ENCODE results near the gene DDHD1. TPM values are rescaled to one million over a fixed set of nuclear protein-coding genes. Genes with fewer than 3 reads are reported as not detected.

DDHD1 gene
- total and polyA plus RNA-seq, 5 donors: 3.8 to 10.8 (median 9.5) TPM

DNA sequence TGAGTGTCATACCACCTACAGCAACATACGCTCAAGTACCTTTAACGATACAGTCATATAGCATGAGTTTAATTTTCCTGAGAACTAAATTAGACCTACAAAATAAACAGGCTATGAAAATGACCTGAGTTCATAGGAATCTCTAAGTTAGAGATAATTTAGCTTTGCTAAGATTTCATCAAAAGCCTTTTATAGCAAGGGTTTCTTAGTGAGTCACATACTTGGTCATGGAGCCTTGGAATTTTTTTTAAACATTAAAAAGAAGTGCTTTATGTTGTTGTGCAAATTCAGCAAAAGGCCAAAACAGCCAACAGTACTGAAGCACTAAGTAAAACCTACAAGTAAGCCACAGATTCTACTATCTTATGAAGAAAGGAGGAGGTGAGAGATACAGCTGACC is 108.6 kb downstream of the DDHD1 start:
- 89% methylated on average over 2 of the region's 2 CpGs for WGBS
- H3K27ac ChIP-seq (ENCODE audit: low read length): no peak overlapping the region
- DNase-seq: no peak
- intact Hi-C loops (cut with DNase I): loop anchor here in 1 of 4 donors (10.0 kb wide), 1 partner anchor 80 kb away; no protein-coding TSS in a partner anchor
- ATAC-seq: no peak
- H3K4me3 ChIP-seq (ENCODE audit: low read length): no peak overlapping the region
- H3K9me3 ChIP-seq (ENCODE audit: control insufficient read depth, low read length): no peaks in the 10 kb centered on the region
- H3K4me1 ChIP-seq (ENCODE audit: control insufficient read depth, insufficient read depth, low read length): no peaks in the 10 kb centered on the region
- no peaks in the 10 kb centered on the region for H3K27me3 ChIP-seq (ENCODE audit: control insufficient read depth, insufficient read depth)

DNA sequence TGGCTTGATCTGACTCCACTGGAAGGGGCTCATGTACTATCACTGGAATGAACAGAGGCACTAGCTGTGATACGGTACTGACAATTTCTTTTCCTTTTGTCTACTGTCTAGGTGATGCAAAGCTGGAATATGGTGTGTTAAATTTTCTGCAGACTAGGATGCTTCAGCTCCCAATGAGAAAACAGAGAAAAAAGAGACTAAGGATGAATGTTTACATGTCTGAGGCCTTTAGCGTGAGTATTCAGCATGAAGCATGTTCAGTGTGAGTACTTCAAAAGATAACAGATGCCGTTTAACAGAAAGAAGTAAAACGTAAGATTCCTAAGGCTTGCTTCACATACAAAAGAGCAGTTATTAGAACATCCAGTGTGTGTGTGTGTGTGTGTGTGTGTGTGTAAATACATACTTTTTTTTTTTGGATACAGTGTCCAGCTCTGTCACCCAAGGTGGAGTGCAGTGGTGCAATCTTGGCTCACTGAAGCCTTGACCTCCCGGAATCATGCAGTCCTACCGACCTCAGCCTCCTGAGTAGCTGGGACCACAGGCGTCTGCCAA is 110.0 kb downstream of the DDHD1 start:
- Histone ChIP-seq H3K27ac (ENCODE audit: low read length) (peak overlapping the region; percentile 61), H3K4me3 (ENCODE audit: low read length) (no peak overlapping the region), H3K4me1 (ENCODE audit: control insufficient read depth, insufficient read depth, low read length) (no peaks in the 10 kb centered on the region), H3K27me3 (ENCODE audit: control insufficient read depth, insufficient read depth) (no peaks in the 10 kb centered on the region), H3K9me3 (ENCODE audit: control insufficient read depth, low read length) (no peaks in the 10 kb centered on the region)
- ATAC-seq: peak; percentile 64 to 70
- peak; percentile 19 to 46 (median 36) for DNase-seq
- 34% methylated on average over 7 of the region's 7 CpGs for WGBS
- intact Hi-C loops (cut with DNase I): loop anchor here in 1 of 4 donors (10.0 kb wide), 1 partner anchor 78 kb away; no protein-coding TSS in a partner anchor

DNA sequence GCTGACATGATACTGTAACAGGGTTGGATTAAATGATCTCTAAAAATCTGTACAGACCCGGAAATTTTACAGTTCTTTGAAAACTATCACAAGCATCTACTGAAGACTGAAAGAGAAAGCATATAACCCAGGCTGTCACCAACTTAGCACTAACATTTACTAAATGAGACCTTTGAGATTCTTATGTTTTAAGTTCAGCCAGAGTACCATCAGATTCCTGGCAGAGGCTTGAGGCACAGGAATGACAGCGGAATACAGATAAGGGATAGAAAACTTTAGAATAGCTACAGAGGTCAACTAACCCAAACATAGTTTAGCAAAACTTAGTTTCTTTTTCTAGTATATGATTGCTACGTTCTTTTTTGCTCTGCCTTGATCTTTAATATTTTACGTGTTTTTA is 110.6 kb downstream of the DDHD1 start:
- DNase-seq (peak in 1 of 3 donors; percentile 17), ATAC-seq (peak; percentile 87 to 88)
- peak overlapping the region; percentile 21 for H3K4me3 ChIP-seq (ENCODE audit: low read length)
- intact Hi-C loops (cut with DNase I): loop anchor here in 1 of 4 donors (10.0 kb wide), 1 partner anchor 78 kb away; no protein-coding TSS in a partner anchor
- no peak overlapping the region for H3K27ac ChIP-seq (ENCODE audit: low read length)
- H3K4me1 ChIP-seq (ENCODE audit: control insufficient read depth, insufficient read depth, low read length): no peaks in the 10 kb centered on the region
- H3K27me3 ChIP-seq (ENCODE audit: control insufficient read depth, insufficient read depth): no peaks in the 10 kb centered on the region
- 10% methylated on average over 4 of the region's 4 CpGs for WGBS
- H3K9me3 ChIP-seq (ENCODE audit: control insufficient read depth, low read length): no peaks in the 10 kb centered on the region

DNA sequence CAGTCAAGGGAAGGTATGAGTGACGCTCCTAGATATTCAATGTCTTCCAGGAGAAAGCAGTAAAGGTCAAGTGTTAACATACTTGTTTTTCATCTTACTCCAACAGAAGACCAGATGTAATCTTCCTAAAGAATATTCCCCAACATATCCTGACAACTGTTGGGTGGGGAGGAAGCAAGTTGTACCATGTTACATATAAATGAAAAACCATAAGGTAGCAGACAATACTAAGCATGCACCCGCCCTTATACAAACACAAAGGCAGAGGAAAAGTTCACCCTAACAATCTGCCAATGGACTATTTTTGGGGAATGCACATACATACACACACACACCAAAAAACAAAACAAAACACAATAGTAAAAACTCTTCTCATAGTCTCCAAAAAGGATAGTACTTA is 112.1 kb downstream of the DDHD1 start:
- DNase-seq (no peak), ATAC-seq (no peak)
- Histone ChIP-seq H3K27ac (ENCODE audit: low read length) (no peak overlapping the region), H3K27me3 (ENCODE audit: control insufficient read depth, insufficient read depth) (no peaks in the 10 kb centered on the region), H3K4me1 (ENCODE audit: control insufficient read depth, insufficient read depth, low read length) (no peaks in the 10 kb centered on the region), H3K4me3 (ENCODE audit: low read length) (no peak overlapping the region), H3K9me3 (ENCODE audit: control insufficient read depth, low read length) (no peaks in the 10 kb centered on the region)
- 76% methylated on average over 2 of the region's 2 CpGs for WGBS
- intact Hi-C loops (cut with DNase I): loop anchor here in 1 of 4 donors (10.0 kb wide), 1 partner anchor 76 kb away; no protein-coding TSS in a partner anchor

DNA sequence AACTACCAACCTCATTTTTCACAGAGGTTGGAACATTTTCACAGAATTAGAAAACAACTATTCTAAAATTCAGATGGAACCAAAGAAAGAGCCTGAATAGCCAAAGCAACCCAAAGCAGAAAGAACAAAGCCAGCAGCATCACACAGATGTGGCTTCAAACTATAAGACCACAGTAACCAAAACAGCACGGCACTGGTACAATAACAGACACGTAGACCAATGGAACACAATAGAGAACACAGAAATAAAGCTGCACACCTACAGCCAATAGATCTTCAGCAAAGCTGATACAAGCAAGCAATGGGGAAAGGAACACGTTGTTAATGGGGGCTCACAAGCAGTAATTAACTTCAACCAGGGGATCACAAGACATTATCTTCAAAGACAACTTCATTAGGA is 114.5 kb downstream of the DDHD1 start:
- Histone ChIP-seq H3K4me3 (ENCODE audit: low read length) (no peak overlapping the region), H3K27ac (ENCODE audit: low read length) (no peak overlapping the region), H3K4me1 (ENCODE audit: control insufficient read depth, insufficient read depth, low read length) (no peaks in the 10 kb centered on the region), H3K9me3 (ENCODE audit: control insufficient read depth, low read length) (no peaks in the 10 kb centered on the region), H3K27me3 (ENCODE audit: control insufficient read depth, insufficient read depth) (no peaks in the 10 kb centered on the region)
- WGBS: over 99% methylated on average over 3 of the region's 3 CpGs
- no peak for DNase-seq
- ATAC-seq: no peak
- intact Hi-C loops (cut with DNase I): no loop called here

DNA sequence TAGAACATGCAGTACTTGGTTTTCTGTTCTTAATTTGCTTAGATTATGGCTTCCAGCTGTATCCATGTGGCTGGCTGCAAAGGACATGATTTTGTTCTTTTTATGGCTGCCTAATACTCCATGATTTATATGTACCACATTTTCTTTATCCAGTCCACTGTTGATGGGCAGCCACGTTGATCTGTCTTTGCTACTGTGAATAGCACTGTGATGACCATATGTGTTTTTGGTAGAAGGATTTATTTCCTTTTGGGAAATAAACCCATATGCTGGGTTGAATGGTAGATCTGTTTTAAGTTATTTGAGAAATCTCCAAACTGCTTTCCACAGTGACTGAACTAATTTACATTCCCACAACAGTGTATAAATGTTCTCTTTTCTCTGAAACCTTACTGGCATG is 116.1 kb downstream of the DDHD1 start:
- H3K27ac ChIP-seq (ENCODE audit: low read length): no peak overlapping the region
- no peaks in the 10 kb centered on the region for H3K9me3 ChIP-seq (ENCODE audit: control insufficient read depth, low read length)
- intact Hi-C loops (cut with DNase I): no loop called here
- no peaks in the 10 kb centered on the region for H3K27me3 ChIP-seq (ENCODE audit: control insufficient read depth, insufficient read depth)
- WGBS: 93% methylated on average over 1 of the region's 1 CpG
- no peaks in the 10 kb centered on the region for H3K4me1 ChIP-seq (ENCODE audit: control insufficient read depth, insufficient read depth, low read length)
- no peak overlapping the region for H3K4me3 ChIP-seq (ENCODE audit: low read length)
- DNase-seq: no peak
- no peak for ATAC-seq

DNA sequence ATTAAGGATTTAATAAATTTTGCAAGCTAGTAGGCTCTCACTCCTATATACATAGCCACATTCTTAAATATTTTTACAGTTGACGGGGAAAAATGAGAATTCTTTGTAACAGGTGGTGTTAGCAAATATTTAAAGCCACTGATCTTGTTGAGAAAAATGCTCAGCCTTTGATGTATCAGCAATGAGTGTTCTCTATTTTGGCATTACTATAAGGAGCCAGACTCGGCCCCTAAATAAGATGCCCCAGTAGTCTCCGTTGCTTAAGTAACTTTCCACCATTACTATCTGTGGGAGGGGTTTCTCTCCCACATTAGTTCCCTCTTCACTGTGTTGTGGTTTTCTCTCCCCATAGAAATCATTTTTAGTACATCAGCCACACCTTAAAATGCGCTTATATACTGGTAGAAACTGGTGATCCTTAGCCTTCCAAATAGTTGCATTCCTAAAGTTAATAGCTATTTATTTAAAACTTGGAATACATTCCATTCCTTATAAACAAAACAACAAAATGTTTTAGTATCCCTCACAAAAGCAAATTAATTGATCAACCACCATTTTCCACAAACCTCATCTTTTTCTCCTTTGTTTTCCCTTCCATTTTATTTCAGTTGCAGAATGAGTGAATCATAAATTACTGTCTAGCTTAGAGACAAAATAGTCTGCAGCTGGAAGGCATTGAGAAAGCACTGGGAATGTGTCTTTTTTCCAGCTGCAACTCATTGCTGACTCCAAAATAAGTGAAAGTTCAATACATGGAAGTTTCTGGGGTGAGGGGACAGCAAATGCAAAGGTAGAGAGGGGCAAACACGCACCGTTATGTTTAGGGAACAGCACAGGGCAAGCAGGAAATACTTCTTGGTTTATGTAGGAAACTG is 117.5 kb downstream of the DDHD1 start:
- intact Hi-C loops (cut with DNase I): no loop called here
- DNase-seq: no peak
- H3K27ac ChIP-seq (ENCODE audit: low read length): no peak overlapping the region
- no peaks in the 10 kb centered on the region for H3K4me1 ChIP-seq (ENCODE audit: control insufficient read depth, insufficient read depth, low read length)
- no peak overlapping the region for H3K4me3 ChIP-seq (ENCODE audit: low read length)
- ATAC-seq: no peak
- 82% methylated on average over 6 of the region's 6 CpGs for WGBS
- no peaks in the 10 kb centered on the region for H3K27me3 ChIP-seq (ENCODE audit: control insufficient read depth, insufficient read depth)
- H3K9me3 ChIP-seq (ENCODE audit: control insufficient read depth, low read length): no peaks in the 10 kb centered on the region

DNA sequence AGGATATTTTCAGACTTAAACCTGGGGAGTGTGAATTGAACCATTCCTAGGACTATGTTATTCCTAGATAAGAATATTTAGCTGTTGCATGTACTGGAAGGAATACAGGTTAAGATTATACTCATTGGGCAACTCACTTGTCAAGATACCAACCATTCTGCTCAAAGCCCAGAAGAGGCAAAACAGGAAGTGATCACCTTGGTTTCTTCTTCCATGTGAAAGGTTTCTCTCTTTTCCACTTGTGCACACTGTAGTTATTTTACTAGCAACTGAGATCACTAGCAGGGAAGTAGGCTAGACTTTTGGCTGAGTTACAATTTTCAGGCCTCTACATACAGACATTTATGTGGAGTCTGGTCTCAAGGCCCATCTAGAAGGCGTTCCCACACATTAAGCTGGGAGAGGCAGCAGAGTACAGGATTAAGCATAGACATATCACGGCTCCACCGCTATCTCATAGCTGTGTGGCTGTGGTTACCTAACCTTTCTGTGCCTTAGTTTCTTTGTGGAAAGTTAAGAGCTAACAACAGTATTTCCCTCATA is 118.4 kb downstream of the DDHD1 start:
- DNase-seq (no peak), ATAC-seq (no peak)
- Histone ChIP-seq H3K4me1 (ENCODE audit: control insufficient read depth, insufficient read depth, low read length) (no peaks in the 10 kb centered on the region), H3K27me3 (ENCODE audit: control insufficient read depth, insufficient read depth) (no peaks in the 10 kb centered on the region), H3K27ac (ENCODE audit: low read length) (no peak overlapping the region), H3K9me3 (ENCODE audit: control insufficient read depth, low read length) (no peaks in the 10 kb centered on the region), H3K4me3 (ENCODE audit: low read length) (no peak overlapping the region)
- 89% methylated on average over 3 of the region's 3 CpGs for WGBS
- intact Hi-C loops (cut with DNase I): no loop called here

DNA sequence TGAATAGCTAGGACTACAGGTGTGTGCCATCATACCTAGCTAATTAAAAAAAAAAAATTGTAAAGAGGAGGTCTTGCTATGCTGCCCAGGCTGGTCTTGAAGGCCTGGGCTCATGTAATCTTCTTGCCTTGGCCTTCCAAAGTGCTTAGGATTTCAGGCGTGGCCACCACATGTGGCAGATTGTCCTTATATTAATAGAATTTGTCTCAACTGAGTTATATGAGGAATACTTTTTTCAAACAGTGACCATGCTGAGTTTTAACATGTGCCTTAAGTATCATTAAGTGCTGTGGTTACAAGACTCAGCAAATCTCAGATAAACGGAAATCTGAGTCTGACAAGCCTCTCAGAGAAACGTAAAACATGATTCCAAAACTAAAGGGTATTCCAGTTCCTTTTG is 119.1 kb downstream of the DDHD1 start:
- intact Hi-C loops (cut with DNase I): no loop called here
- Histone ChIP-seq H3K4me1 (ENCODE audit: control insufficient read depth, insufficient read depth, low read length) (no peaks in the 10 kb centered on the region), H3K27me3 (ENCODE audit: control insufficient read depth, insufficient read depth) (no peaks in the 10 kb centered on the region), H3K4me3 (ENCODE audit: low read length) (no peak overlapping the region), H3K27ac (ENCODE audit: low read length) (no peak overlapping the region), H3K9me3 (ENCODE audit: control insufficient read depth, low read length) (no peaks in the 10 kb centered on the region)
- DNase-seq (no peak), ATAC-seq (no peak)
- WGBS: 67% methylated on average over 3 of the region's 3 CpGs

DNA sequence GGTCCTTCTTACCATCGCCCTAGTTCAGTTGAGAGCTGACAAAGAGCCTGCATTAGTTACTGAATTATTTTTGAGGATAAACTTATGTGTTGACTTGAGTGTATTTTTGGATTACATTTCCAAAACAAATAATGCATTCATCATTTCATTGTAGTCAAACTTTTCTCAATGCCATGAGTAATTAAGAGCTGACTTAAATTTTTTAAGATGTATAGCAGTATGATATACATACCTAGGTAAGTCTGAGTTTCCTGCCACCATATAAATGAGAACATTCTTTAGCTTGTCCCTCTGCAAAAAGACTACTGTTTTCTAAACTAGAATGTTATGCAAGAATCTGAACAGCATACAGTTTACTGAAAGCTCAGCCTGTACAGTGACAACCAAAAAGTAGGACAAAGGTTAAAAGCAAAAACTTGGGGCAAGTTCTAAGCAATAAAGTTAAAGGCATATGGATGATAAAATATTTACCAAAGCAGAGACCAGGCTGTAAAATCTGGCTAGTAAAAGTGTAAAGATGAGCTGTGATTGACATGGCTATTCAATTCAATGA is 120.2 kb downstream of the DDHD1 start:
- no peaks in the 10 kb centered on the region for H3K27me3 ChIP-seq (ENCODE audit: control insufficient read depth, insufficient read depth)
- H3K4me3 ChIP-seq (ENCODE audit: low read length): no peak overlapping the region
- 70% methylated on average over 1 of the region's 1 CpG for WGBS
- ATAC-seq (peak; percentile 29 to 63), DNase-seq (no peak)
- H3K9me3 ChIP-seq (ENCODE audit: control insufficient read depth, low read length): no peaks in the 10 kb centered on the region
- intact Hi-C loops (cut with DNase I): no loop called here
- no peak overlapping the region for H3K27ac ChIP-seq (ENCODE audit: low read length)
- H3K4me1 ChIP-seq (ENCODE audit: control insufficient read depth, insufficient read depth, low read length): no peaks in the 10 kb centered on the region

Data from right cardiac atrium (tissue), 5 donors.